ENCODE measurements around the gene CAPN12. TPM values are rescaled to one million over a fixed set of nuclear protein-coding genes. Genes with fewer than 3 reads are reported as not detected.

The CAPN12 gene
- total and polyA plus RNA-seq, 10 of the 15 experiments (the other 5 are each of a cell fraction or from before 2014, with no cell fraction given) = 0.64 to 4.6 (median 2.0) TPM

DNA sequence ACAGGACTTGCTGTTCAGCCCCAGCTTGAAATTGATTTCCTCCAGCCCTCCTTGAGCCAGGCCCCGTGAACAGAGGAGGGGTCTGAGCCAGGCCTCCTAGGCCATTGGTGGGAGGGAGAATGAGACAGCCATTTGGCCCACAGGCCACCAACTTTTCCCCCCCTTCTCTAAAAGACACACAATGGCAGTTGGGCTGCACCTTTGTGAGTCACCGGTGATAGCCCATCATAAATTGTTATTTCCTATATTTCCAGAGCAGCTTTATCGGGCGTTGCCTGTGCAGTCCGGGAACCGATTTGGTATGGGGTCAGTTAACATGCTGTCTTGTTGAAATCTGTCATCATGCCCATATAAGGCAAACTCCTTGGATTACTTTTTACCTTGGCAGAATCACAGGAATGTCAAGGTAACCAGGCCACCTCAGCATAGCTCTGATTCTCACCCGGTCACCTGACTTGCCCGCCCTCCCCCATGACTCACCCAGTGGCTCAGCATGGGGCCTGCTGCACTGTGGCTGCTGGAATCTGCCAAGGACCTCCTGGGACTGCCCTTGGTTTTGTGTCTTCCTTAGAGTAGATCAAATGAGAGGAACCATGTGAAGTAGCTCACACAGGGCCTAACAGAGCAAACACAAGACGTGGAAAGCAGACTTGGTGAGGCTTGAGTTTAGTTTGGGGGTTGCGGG, 60.7 kb downstream of the CAPN12 start:
- H3K27ac ChIP-seq (ENCODE audit: control insufficient read depth, insufficient read depth) = peak overlapping the region; percentile 70
- FAIRE-seq = no peak
- no peaks in the 10 kb centered on the region; the same call in 1 of the 2 replicates for H4K20me1 ChIP-seq (ENCODE audit: control insufficient read depth, insufficient read depth)
- SMC1A ChIA-PET (ENCODE audit: uncharacterized antibody, unreplicated experiment) = interaction anchor here (0.9 to 1.0 kb wide), 3 partner anchors 12 to 24 kb away, joined by 3 read pairs; no protein-coding TSS in a partner anchor
- ATAC-seq = peak; percentile 55
- H3K79me2 ChIP-seq (ENCODE audit: control insufficient read depth, insufficient read depth, low read length) = peaks cover 82% of the 10 kb centered on the region
- H3K4me1 ChIP-seq (ENCODE audit: control insufficient read depth, insufficient read depth, low read length) = peaks cover 54% of the 10 kb centered on the region
- 67% methylated on average over 10 of the region's 10 CpGs for WGBS (ENCODE audit: insufficient coverage, insufficient replicate concordance, low lambda C conversion rate, missing lambda C conversion rate)
- POLR2A ChIA-PET = interaction anchor here (0.6 to 0.7 kb wide), 2 partner anchors 50 to 66 kb away, joined by 3 to 4 read pairs; partner anchors contain the start of gene MAP4K1
- BruUV-seq (replicated peaks) = no TSS peak
- H3K27me3 ChIP-seq (replicated peaks in 1 of 2; ENCODE audit: control insufficient read depth in 2 of 2, insufficient read depth in 2 of 2, low read length in 1 of 2) = no peaks in the 10 kb centered on the region
- CTCF ChIA-PET = interaction anchor here (0.8 to 1.2 kb wide), 3 partner anchors 12 to 281 kb away, joined by 4 to 8 read pairs (median 7); partner anchors contain the start of gene FAM98C
- no peak overlapping the region for H3K9ac ChIP-seq (ENCODE audit: control insufficient read depth, insufficient read depth, low read length)
- H3K9me3 ChIP-seq (replicated peaks; ENCODE audit: control insufficient read depth, insufficient read depth, low read length) = no peaks in the 10 kb centered on the region
- H3K4me3 ChIP-seq = no peak overlapping the region
- peak overlapping the region; percentile 19 for H3K4me2 ChIP-seq (ENCODE audit: control insufficient read depth, insufficient read depth)
- peaks cover 0 to 9% of the 10 kb centered on the region in 2 experiments; a peak in 2 of 4 replicates for H3K36me3 ChIP-seq (ENCODE audit: control insufficient read depth in 2 of 2, insufficient read depth in 2 of 2, low read length in 1 of 2)
- H2AFZ ChIP-seq (ENCODE audit: control insufficient read depth, low read depth, low read length) = no peak overlapping the region
- RAD21 ChIA-PET (ENCODE audit: unreplicated experiment) = interaction anchor here (0.6 kb wide), 1 partner anchor 36 kb away, joined by 3 read pairs; no protein-coding TSS in a partner anchor
- in situ Hi-C loops (cut with MboI) = no loop called here
- DNase-seq (ENCODE audit: low read depth, low spot score) = no peak
- intact Hi-C loops (cut with micrococcal nuclease; ENCODE audit: unreplicated experiment) = no loop called here
- no peak for TF ChIP-seq IKZF1 (conservative IDR thresholded peaks at IDR 0.05)
- TF ChIP-seq, protein P1, sequence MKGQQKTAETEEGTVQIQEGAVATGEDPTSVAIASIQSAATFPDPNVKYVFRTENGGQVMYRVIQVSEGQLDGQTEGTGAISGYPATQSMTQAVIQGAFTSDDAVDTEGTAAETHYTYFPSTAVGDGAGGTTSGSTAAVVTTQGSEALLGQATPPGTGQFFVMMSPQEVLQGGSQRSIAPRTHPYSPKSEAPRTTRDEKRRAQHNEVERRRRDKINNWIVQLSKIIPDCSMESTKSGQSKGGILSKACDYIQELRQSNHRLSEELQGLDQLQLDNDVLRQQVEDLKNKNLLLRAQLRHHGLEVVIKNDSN (IDR thresholded peaks at IDR 0.05; ENCODE audit: borderline replicate concordance, extremely low read length, insufficient read depth, low read depth, low read length) = peak; percentile 49
- TF ChIP-seq, protein P2, sequence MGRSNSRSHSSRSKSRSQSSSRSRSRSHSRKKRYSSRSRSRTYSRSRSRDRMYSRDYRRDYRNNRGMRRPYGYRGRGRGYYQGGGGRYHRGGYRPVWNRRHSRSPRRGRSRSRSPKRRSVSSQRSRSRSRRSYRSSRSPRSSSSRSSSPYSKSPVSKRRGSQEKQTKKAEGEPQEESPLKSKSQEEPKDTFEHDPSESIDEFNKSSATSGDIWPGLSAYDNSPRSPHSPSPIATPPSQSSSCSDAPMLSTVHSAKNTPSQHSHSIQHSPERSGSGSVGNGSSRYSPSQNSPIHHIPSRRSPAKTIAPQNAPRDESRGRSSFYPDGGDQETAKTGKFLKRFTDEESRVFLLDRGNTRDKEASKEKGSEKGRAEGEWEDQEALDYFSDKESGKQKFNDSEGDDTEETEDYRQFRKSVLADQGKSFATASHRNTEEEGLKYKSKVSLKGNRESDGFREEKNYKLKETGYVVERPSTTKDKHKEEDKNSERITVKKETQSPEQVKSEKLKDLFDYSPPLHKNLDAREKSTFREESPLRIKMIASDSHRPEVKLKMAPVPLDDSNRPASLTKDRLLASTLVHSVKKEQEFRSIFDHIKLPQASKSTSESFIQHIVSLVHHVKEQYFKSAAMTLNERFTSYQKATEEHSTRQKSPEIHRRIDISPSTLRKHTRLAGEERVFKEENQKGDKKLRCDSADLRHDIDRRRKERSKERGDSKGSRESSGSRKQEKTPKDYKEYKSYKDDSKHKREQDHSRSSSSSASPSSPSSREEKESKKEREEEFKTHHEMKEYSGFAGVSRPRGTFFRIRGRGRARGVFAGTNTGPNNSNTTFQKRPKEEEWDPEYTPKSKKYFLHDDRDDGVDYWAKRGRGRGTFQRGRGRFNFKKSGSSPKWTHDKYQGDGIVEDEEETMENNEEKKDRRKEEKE (IDR thresholded peaks at IDR 0.05) = no peak
- TF ChIP-seq RAD21 (IDR thresholded peaks at IDR 0.05; ENCODE audit: insufficient read depth, low read depth, low read length) = no peak
- TF ChIP-seq, protein P3, sequence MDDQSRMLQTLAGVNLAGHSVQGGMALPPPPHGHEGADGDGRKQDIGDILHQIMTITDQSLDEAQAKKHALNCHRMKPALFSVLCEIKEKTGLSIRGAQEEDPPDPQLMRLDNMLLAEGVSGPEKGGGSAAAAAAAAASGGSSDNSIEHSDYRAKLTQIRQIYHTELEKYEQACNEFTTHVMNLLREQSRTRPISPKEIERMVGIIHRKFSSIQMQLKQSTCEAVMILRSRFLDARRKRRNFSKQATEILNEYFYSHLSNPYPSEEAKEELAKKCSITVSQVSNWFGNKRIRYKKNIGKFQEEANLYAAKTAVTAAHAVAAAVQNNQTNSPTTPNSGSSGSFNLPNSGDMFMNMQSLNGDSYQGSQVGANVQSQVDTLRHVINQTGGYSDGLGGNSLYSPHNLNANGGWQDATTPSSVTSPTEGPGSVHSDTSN (IDR thresholded peaks at IDR 0.05; ENCODE audit: insufficient replicate concordance, low read depth, low read length) = no peak
- peak; percentile 83 to 92 for TF ChIP-seq SRF (IDR thresholded peaks at IDR 0.05; ENCODE audit: low read depth in 2 of 2, low read length in 2 of 2)
- TF ChIP-seq TCF7 (IDR thresholded peaks at IDR 0.05; ENCODE audit: borderline replicate concordance) = no peak
- no peak for TF ChIP-seq WRNIP1 (IDR thresholded peaks at IDR 0.05; ENCODE audit: borderline replicate concordance, low read depth, low read length)
- no peak for TF ChIP-seq YBX1 (IDR thresholded peaks at IDR 0.05)
- no peak for TF ChIP-seq BMI1 (IDR thresholded peaks at IDR 0.05; ENCODE audit: borderline replicate concordance)
- TF ChIP-seq TCF12 (IDR thresholded peaks at IDR 0.05; ENCODE audit: low read depth, low read length) = no peak
- no peak for TF ChIP-seq KDM1A (IDR thresholded peaks at IDR 0.05; ENCODE audit: borderline replicate concordance)
- TF ChIP-seq, protein P4, sequence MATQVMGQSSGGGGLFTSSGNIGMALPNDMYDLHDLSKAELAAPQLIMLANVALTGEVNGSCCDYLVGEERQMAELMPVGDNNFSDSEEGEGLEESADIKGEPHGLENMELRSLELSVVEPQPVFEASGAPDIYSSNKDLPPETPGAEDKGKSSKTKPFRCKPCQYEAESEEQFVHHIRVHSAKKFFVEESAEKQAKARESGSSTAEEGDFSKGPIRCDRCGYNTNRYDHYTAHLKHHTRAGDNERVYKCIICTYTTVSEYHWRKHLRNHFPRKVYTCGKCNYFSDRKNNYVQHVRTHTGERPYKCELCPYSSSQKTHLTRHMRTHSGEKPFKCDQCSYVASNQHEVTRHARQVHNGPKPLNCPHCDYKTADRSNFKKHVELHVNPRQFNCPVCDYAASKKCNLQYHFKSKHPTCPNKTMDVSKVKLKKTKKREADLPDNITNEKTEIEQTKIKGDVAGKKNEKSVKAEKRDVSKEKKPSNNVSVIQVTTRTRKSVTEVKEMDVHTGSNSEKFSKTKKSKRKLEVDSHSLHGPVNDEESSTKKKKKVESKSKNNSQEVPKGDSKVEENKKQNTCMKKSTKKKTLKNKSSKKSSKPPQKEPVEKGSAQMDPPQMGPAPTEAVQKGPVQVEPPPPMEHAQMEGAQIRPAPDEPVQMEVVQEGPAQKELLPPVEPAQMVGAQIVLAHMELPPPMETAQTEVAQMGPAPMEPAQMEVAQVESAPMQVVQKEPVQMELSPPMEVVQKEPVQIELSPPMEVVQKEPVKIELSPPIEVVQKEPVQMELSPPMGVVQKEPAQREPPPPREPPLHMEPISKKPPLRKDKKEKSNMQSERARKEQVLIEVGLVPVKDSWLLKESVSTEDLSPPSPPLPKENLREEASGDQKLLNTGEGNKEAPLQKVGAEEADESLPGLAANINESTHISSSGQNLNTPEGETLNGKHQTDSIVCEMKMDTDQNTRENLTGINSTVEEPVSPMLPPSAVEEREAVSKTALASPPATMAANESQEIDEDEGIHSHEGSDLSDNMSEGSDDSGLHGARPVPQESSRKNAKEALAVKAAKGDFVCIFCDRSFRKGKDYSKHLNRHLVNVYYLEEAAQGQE (IDR thresholded peaks at IDR 0.05; ENCODE audit: low read depth, low read length) = no peak
- TF ChIP-seq MTA2 (IDR thresholded peaks at IDR 0.05; ENCODE audit: low read depth) = no peak

Measured in GM12878 (cell line).